Sigmoid colon (tissue), 7 donors: Measurements from ENCODE around the gene PIK3R1. TPM values are rescaled to one million over a fixed set of nuclear protein-coding genes. Genes with fewer than 3 reads are reported as not detected.
"Not testable (repeated sequence)": the region's sequence is repeated elsewhere in the genome, so short reads cannot be mapped to it uniquely, and the experiment has no call there.

ENCODE experiments used
- DNase-seq: peaks from one replicate; pipeline ENCODE4 v3.0.0-alpha.2; 2019
- H3K27ac ChIP-seq, 4 donors: fragments of 200-600 bp; sonication (generic); one replicate each; pipeline ENCODE4 v1.5.1; 2016 to 2019; ENCODE audit warnings: mild to moderate bottlenecking in 1 of 4
- H3K27me3 ChIP-seq, 3 donors: fragments of 200-600 bp; sonication (generic); one replicate each; pipeline ENCODE4 v1.5.1; 2019; ENCODE audit warnings: mild to moderate bottlenecking in 1 of 3
- H3K36me3 ChIP-seq, 4 donors: fragments of 200-600 bp; sonication (generic); one replicate each; pipeline ENCODE4 v1.5.1; 2016 to 2019
- H3K4me1 ChIP-seq, 4 donors: fragments of 200-600 bp; sonication (generic); one replicate each; pipeline ENCODE4 v1.5.1; 2017 to 2019
- H3K4me3 ChIP-seq, 4 donors: fragments of 200-600 bp; sonication (generic); one replicate each; pipeline ENCODE4 v1.5.1; 2017 to 2019; ENCODE audit warnings: mild to moderate bottlenecking in 2 of 4, moderate library complexity in 1 of 4
- H3K9me3 ChIP-seq, 4 donors: fragments of 200-600 bp in 3 of 4; sonication (generic) in 3 of 4; one replicate each; pipeline versions ENCODE4 v1.5.1 to v1.6.1; 2013 to 2019
- EP300 ChIP-seq, 4 donors: sonication (generic); formaldehyde crosslinking; IDR thresholded peaks; one replicate each; pipeline ENCODE4 v1.6.1; 2017; ENCODE audit warnings: antibody characterized with exemption in 4 of 4
- POLR2A ChIP-seq, 2 donors: fragments of 450-650 bp; IDR thresholded peaks; one replicate each; pipeline ENCODE4 v1.6.1; 2016; ENCODE audit warnings: antibody characterized with exemption in 2 of 2, mild to moderate bottlenecking in 2 of 2, moderate library complexity in 2 of 2
- POLR2AphosphoS5 ChIP-seq, 4 donors: sonication (generic); formaldehyde crosslinking; IDR thresholded peaks; one replicate each; pipeline ENCODE4 v1.6.1; 2017; ENCODE audit warnings: antibody characterized with exemption in 4 of 4
- WGBS, 2 donors: extraction: QIAGEN DNeasy Blood & Tissue Kit; methylation state at CpG; one replicate each; pipeline ENCODE4 v1.1.7; 2013; 5-methylcytosine and 5-hydroxymethylcytosine counted together
- intact Hi-C: fragments of 100-400 bp; cut with DNase I; formaldehyde crosslinking; loops from one replicate; pipeline ENCODE4 v1.15.1; 2023
- polyA plus RNA-seq, 3 donors: library from polyadenylated mRNA; stranded (reverse); fragments of 200-250 nt; gene quantifications; one replicate each; pipeline ENCODE4 v1.2.3, GENCODE V29; 2013
- total RNA-seq, 4 donors: library from RNA; depleted of rRNA; stranded (reverse); fragments of >200 nt; gene quantifications; one replicate each; pipeline ENCODE4 v1.1.0, GENCODE V29; 2016
- TF ChIP-seq, protein P1 (sequence below), 4 experiments: fragments of 450-650 bp in 3 of 4; fragments of 200-600 bp in 1 of 4; IDR thresholded peaks; one replicate each; pipeline ENCODE4 v1.5.1; 2016 to 2019; ENCODE audit warnings: antibody characterized with exemption in 4 of 4, mild to moderate bottlenecking in 3 of 4, moderate library complexity in 2 of 4
- donor health status: healthy with polysubstance abuse.
- donor health status: Bipolar disorder and iron deficiency.
- donor health status: healthy.

The PIK3R1 gene
- total and polyA plus RNA-seq, 7 donors: 9.2 to 227 (median 177) TPM

DNA sequence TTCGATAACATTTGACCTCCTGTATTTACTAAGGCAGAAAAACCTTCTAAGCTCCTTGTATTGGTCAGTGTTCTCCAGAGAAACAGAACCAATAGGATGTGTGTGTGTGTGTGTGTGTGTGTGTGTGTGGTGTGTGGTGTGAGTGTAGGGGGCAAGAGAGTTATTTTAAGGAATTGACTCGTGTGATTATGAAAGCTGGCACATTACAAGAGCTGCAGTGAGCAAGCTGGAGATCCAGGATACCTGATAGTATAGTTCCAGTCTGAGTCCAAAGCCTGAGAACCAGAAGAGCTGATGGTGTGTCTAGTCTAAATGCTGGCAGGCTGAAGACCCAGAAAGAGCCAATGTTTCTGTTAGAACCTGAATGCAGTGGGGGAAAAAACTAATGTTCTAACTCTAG lies 21.2 kb upstream of the PIK3R1 start:
- H3K4me1 ChIP-seq: no peaks in the 10 kb centered on the region
- H3K27me3 ChIP-seq: no peaks in the 10 kb centered on the region
- DNase-seq: no peak
- 69 to 80% methylated on average over 2 of the region's 2 CpGs for WGBS, 2 donors
- H3K36me3 ChIP-seq: no peaks in the 10 kb centered on the region
- H3K9me3 ChIP-seq: no peaks in the 10 kb centered on the region
- no peak overlapping the region for H3K4me3 ChIP-seq
- TF ChIP-seq, protein P1, sequence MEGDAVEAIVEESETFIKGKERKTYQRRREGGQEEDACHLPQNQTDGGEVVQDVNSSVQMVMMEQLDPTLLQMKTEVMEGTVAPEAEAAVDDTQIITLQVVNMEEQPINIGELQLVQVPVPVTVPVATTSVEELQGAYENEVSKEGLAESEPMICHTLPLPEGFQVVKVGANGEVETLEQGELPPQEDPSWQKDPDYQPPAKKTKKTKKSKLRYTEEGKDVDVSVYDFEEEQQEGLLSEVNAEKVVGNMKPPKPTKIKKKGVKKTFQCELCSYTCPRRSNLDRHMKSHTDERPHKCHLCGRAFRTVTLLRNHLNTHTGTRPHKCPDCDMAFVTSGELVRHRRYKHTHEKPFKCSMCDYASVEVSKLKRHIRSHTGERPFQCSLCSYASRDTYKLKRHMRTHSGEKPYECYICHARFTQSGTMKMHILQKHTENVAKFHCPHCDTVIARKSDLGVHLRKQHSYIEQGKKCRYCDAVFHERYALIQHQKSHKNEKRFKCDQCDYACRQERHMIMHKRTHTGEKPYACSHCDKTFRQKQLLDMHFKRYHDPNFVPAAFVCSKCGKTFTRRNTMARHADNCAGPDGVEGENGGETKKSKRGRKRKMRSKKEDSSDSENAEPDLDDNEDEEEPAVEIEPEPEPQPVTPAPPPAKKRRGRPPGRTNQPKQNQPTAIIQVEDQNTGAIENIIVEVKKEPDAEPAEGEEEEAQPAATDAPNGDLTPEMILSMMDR (IDR thresholded peaks at IDR 0.05): no peak
- no peak for TF ChIP-seq POLR2AphosphoS5 (IDR thresholded peaks at IDR 0.05)
- no peak for TF ChIP-seq POLR2A (IDR thresholded peaks at IDR 0.05)
- TF ChIP-seq EP300 (IDR thresholded peaks at IDR 0.05): no peak
- no peak overlapping the region for H3K27ac ChIP-seq
- intact Hi-C loops: no loop called here

DNA sequence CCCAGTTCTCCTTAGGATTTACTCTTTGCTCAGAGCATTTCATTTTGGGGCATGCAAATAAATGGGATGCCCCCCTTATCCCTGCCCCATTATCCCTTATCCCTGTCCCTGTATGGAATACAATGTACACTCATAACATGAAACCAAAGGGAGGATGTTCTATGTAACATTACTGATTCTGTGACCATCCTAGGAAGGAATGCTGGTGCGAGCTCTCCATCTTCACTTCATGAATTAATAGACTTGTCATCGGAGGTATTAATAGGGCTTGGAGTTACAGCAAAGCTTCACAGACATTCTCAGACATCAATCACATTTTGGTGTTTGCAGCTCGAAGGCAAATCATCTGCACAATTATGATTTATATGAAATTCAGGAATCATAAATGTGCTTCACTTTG lies 20.4 kb upstream of the PIK3R1 start:
- no peaks in the 10 kb centered on the region for H3K4me1 ChIP-seq
- no peak overlapping the region for H3K27ac ChIP-seq
- no peak overlapping the region for H3K4me3 ChIP-seq
- H3K9me3 ChIP-seq: no peaks in the 10 kb centered on the region
- 97% methylated on average over 3 of the region's 3 CpGs for WGBS, 2 donors
- no peaks in the 10 kb centered on the region for H3K36me3 ChIP-seq
- no peaks in the 10 kb centered on the region for H3K27me3 ChIP-seq
- TF ChIP-seq, protein P1 (IDR thresholded peaks at IDR 0.05): no peak
- intact Hi-C loops: no loop called here
- DNase-seq: no peak

DNA sequence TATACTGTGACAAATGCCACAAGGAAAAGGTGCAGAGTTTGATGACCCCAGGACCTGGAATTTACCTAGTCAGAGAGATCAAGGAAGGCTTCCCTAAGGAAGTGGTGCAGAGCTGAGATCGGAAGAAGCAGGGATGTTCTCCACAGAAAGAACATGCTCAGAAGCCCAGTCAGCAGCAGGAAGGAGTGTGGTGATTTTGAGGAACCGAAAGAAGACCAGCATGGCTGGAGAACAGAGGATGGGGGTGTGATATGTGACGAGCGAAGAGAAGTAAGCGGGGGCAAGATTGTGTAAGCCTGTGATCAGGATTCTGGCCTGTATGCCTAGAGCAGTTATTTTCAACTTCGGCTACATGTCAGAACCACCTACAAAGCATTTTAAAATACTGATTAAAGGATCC lies 18.7 kb upstream of the PIK3R1 start:
- H3K27ac ChIP-seq: peak overlapping the region in 1 of 4 donors; percentile 13
- TF ChIP-seq EP300 (IDR thresholded peaks at IDR 0.05) (no peak), POLR2A (IDR thresholded peaks at IDR 0.05) (no peak), POLR2AphosphoS5 (IDR thresholded peaks at IDR 0.05) (peak in 1 of 4 donors; percentile 25)
- TF ChIP-seq, protein P1 (IDR thresholded peaks at IDR 0.05): no peak

DNA sequence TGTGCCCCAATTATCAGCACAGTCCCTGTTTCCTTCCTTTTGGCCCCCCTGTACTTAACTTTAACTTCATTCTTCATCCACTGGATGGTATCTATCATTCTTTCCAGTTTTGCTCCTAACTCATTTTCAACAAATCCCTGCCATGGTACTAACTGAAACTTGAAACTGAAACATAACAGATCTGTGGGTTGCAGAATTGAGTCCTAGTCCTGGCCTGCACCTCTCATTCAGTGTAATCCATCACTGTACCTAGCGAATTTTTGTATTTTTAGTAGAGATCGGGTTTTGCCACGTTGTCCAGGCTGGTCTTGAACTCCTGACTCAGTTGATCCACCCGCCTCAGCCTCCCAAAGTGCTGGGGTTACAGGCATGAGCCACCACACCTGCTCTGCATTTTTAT lies 15.3 kb upstream of the PIK3R1 start:
- Histone ChIP-seq H3K27ac (no peak overlapping the region), H3K36me3 (no peaks in the 10 kb centered on the region), H3K27me3 (no peaks in the 10 kb centered on the region), H3K4me3 (no peak overlapping the region), H3K9me3 (no peaks in the 10 kb centered on the region), H3K4me1 (no peaks in the 10 kb centered on the region)
- intact Hi-C loops: no loop called here
- TF ChIP-seq, protein P1 (IDR thresholded peaks at IDR 0.05): no peak
- TF ChIP-seq POLR2AphosphoS5 (IDR thresholded peaks at IDR 0.05) (no peak), POLR2A (IDR thresholded peaks at IDR 0.05) (no peak), EP300 (IDR thresholded peaks at IDR 0.05) (no peak)
- DNase-seq: no peak
- WGBS, 2 donors: 92 to 95% methylated on average over 4 of the region's 4 CpGs

More for the DNA sequence above, 18.7 kb upstream of the PIK3R1 start:
- Histone ChIP-seq H3K4me3 (no peak overlapping the region), H3K27me3 (no peaks in the 10 kb centered on the region), H3K36me3 (no peaks in the 10 kb centered on the region), H3K9me3 (no peaks in the 10 kb centered on the region), H3K4me1 (no peaks in the 10 kb centered on the region)
- 65 to 94% methylated on average over 6 of the region's 6 CpGs for WGBS, 2 donors
- DNase-seq: peak; percentile 73
- intact Hi-C loops: no loop called here

DNA sequence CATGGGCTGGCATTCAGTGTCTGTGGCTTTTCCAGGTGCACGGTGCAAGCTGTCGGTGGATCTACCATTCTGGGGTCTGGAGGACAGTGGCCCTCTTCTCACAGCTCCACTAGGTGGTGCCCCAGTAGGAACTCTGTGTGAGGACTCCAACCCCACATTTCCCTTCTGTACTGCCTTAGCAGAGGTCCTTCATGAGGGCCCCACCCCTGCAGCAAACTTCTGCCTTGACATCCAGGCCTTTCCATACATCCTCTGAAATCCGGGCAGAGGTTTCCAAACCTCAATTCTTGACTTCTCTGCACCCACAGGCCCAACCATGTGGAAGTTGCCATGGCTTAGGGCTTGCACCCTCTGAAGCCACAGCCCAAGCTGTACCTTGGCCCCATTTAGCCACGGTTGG lies 4.9 kb upstream of the PIK3R1 start:
- H3K27ac ChIP-seq, H3K4me1 ChIP-seq, H3K27me3 ChIP-seq, H3K36me3 ChIP-seq, intact Hi-C loops, H3K9me3 ChIP-seq, H3K4me3 ChIP-seq, DNase-seq: not testable (repeated sequence)
- 94 to 97% methylated on average over 4 of the region's 4 CpGs for WGBS, 2 donors
